Osteoblast (primary cell): ENCODE results near the gene DAG1. TPM values are rescaled to one million over a fixed set of nuclear protein-coding genes. Genes with fewer than 3 reads are reported as not detected.
"Not testable (repeated sequence)": the region's sequence is repeated elsewhere in the genome, so short reads cannot be mapped to it uniquely, and the experiment has no call there.

ENCODE experiments used
- DNase-seq: peaks from one replicate; pipeline ENCODE4 v3.0.0; 2011; ENCODE audit warnings: low spot score, mixed read lengths; ENCODE audit not compliant: insufficient read length; ENCODE audit errors: missing footprints
- H2AFZ ChIP-seq: 2 replicates; pipeline ENCODE4 v1.6.0; 2011; ENCODE audit warnings: mild to moderate bottlenecking, low read length
- H3K27ac ChIP-seq: 2 replicates; pipeline ENCODE4 v1.5.1; 2011; ENCODE audit warnings: mild to moderate bottlenecking, low read depth, low read length, moderate library complexity
- H3K27me3 ChIP-seq: 2 replicates; pipeline ENCODE4 v1.6.0; 2012; ENCODE audit warnings: mild to moderate bottlenecking, control low read depth, inconsistent platforms, low read length, moderate library complexity; ENCODE audit not compliant: insufficient read depth
- H3K36me3 ChIP-seq: 2 replicates; pipeline ENCODE4 v1.5.1; 2011; ENCODE audit warnings: mild to moderate bottlenecking, low read length, control low read depth, moderate library complexity; ENCODE audit not compliant: insufficient read depth
- H3K4me1 ChIP-seq: 2 replicates; pipeline ENCODE4 v1.5.1; 2011; ENCODE audit warnings: mild to moderate bottlenecking, low read length, control low read depth, moderate library complexity; ENCODE audit not compliant: insufficient read depth
- H3K4me2 ChIP-seq: 2 replicates; pipeline ENCODE4 v1.6.0; 2011; ENCODE audit warnings: mild to moderate bottlenecking, low read length; ENCODE audit not compliant: insufficient read depth
- H3K4me3 ChIP-seq: fragments of 200-600 bp; sonication (generic); 3 replicates; pipeline ENCODE4 v1.5.1; 2012; ENCODE audit warnings: mild to moderate bottlenecking, low read length, inconsistent platforms; ENCODE audit not compliant: insufficient read depth
- H3K79me2 ChIP-seq: 2 replicates; pipeline ENCODE4 v1.6.0; 2012; ENCODE audit warnings: mild to moderate bottlenecking, low read length, control low read depth, inconsistent platforms; ENCODE audit not compliant: insufficient read depth
- H3K9me3 ChIP-seq: 2 replicates; pipeline ENCODE4 v1.5.1; 2011; ENCODE audit warnings: low read depth, low read length, control low read depth
- H4K20me1 ChIP-seq: 2 replicates; pipeline ENCODE4 v1.6.0; 2012; ENCODE audit warnings: mild to moderate bottlenecking, low read length, control low read depth; ENCODE audit not compliant: insufficient read depth
- CTCF ChIP-seq: IDR thresholded peaks from 2 replicates; pipeline ENCODE4 v1.5.1; 2011; ENCODE audit warnings: mild to moderate bottlenecking, low read depth, low read length, moderate library complexity; ENCODE audit errors: extremely low read depth
- total RNA-seq: library from RNA; depleted of rRNA; stranded (reverse); fragments of >200 nt; gene quantifications from 2 replicates; pipeline ENCODE4 v1.2.3, GENCODE V29; 2012

Gene DAG1
- total RNA-seq, 1 donor = 55.4 TPM

DNA sequence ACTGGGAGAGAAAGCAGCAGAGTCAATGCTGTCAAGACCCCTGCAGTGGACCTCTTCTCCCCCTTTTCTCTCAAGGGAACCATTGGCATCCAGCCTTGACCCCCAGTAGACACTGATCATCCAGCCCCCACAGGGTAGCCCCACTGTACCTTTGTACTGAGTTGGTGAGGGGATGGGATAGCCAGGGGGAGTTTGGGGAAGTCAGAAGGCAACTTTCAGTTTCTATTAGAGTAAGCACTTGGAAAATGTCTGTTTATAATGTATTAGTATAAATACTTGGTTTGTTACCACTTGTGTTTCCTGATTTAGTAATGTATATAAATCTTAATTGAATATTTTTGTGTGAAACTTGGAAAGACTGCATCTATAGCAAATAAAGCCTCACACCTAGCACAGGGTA lies 25.0 kb downstream of the DAG1 start:
- no peak for TF ChIP-seq CTCF
- no peak overlapping the region for H3K4me2 ChIP-seq

DNA sequence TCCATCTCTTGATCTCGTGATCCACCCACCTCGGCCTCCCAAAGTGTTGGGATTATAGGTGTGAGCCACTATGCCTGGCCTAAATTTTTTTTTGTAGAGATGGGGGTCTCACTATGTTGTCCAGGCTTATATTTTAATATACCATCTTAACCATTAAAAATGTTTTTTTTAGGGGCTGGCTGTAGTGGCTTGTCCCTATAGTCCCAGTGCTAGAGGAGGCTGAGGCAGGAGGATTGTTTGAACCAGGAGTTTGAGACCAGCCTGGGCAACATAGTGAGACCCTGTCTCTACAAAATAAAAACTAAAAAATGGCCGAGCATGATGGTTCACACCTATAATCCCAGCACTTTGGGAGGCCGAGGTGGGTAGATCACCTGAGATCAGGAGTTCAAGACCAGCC lies 26.8 kb downstream of the DAG1 start:
- peaks cover 28% of the 10 kb centered on the region for H3K4me1 ChIP-seq
- H3K4me2 ChIP-seq, H3K27me3 ChIP-seq: not testable (repeated sequence)

More for the DNA sequence above, 25.0 kb downstream of the DAG1 start:
- peaks cover 12% of the 10 kb centered on the region for H3K79me2 ChIP-seq
- no peak for DNase-seq
- H2AFZ ChIP-seq = no peak overlapping the region
- H3K27ac ChIP-seq = no peak overlapping the region
- no peaks in the 10 kb centered on the region for H3K9me3 ChIP-seq
- no peaks in the 10 kb centered on the region for H4K20me1 ChIP-seq
- H3K4me3 ChIP-seq = no peak overlapping the region
- peaks cover 14% of the 10 kb centered on the region for H3K4me1 ChIP-seq
- H3K27me3 ChIP-seq = no peaks in the 10 kb centered on the region
- no peaks in the 10 kb centered on the region for H3K36me3 ChIP-seq

GRCh38 chr3:49497606-49498005 lies 27.5 kb downstream of the DAG1 start:
- no peak for DNase-seq
- no peak for TF ChIP-seq CTCF
- no peaks in the 10 kb centered on the region for H3K9me3 ChIP-seq

More for the DNA sequence above, 26.8 kb downstream of the DAG1 start:
- not testable (repeated sequence) for H3K27ac ChIP-seq, H3K36me3 ChIP-seq, H2AFZ ChIP-seq, H3K9me3 ChIP-seq, DNase-seq, H3K4me3 ChIP-seq, H4K20me1 ChIP-seq
- H3K79me2 ChIP-seq = peaks cover 13% of the 10 kb centered on the region

GRCh38 chr3:49498239-49498638 lies 28.2 kb downstream of the DAG1 start:
- H3K4me2 ChIP-seq = no peak overlapping the region
- no peaks in the 10 kb centered on the region for H4K20me1 ChIP-seq

More at GRCh38 chr3:49497606-49498005, 27.5 kb downstream of the DAG1 start:
- Histone ChIP-seq H3K4me1 (peaks cover 28% of the 10 kb centered on the region), H3K27ac (no peak overlapping the region), H3K27me3 (no peaks in the 10 kb centered on the region), H3K79me2 (peaks cover 19% of the 10 kb centered on the region), H4K20me1 (no peaks in the 10 kb centered on the region), H2AFZ (no peak overlapping the region), H3K4me3 (no peak overlapping the region), H3K36me3 (no peaks in the 10 kb centered on the region), H3K4me2 (no peak overlapping the region)

More at GRCh38 chr3:49498239-49498638, 28.2 kb downstream of the DAG1 start:
- no peak for DNase-seq
- H3K4me3 ChIP-seq = no peak overlapping the region
- no peaks in the 10 kb centered on the region for H3K9me3 ChIP-seq
- no peak overlapping the region for H3K27ac ChIP-seq
- H3K79me2 ChIP-seq = peaks cover 23% of the 10 kb centered on the region
- no peaks in the 10 kb centered on the region for H3K36me3 ChIP-seq
- peaks cover 26% of the 10 kb centered on the region for H3K4me1 ChIP-seq
- H2AFZ ChIP-seq = no peak overlapping the region
- no peaks in the 10 kb centered on the region for H3K27me3 ChIP-seq
- no peak for TF ChIP-seq CTCF
